Liver (tissue), 9 donors: ENCODE measurements around the gene GNG12. TPM values are rescaled to one million over a fixed set of nuclear protein-coding genes. Genes with fewer than 3 reads are reported as not detected.

Experiments
- DNase-seq: peaks from one replicate; pipeline ENCODE4 v3.0.0-alpha.2; 2017; ENCODE audit warnings: low spot score
- H3K27ac ChIP-seq, 2 donors: one replicate each; pipeline ENCODE4 v1.7.0; 2013; ENCODE audit warnings: inconsistent platforms in 2 of 2, low read length in 2 of 2, control low read depth in 1 of 2, low read depth in 1 of 2, mild to moderate bottlenecking in 1 of 2
- H3K27me3 ChIP-seq, 4 donors: one replicate each; pipeline versions ENCODE4 v1.6.1 to v1.7.0; 2013; ENCODE audit warnings: low read length in 3 of 4, inconsistent platforms in 1 of 4, mild to moderate bottlenecking in 1 of 4, moderate library complexity in 1 of 4; ENCODE audit not compliant: control insufficient read depth in 4 of 4, insufficient read depth in 4 of 4
- H3K36me3 ChIP-seq, 4 donors: one replicate each; pipeline versions ENCODE4 v1.6.1 to v1.7.0; 2013; ENCODE audit warnings: low read length in 3 of 4, mild to moderate bottlenecking in 3 of 4, low read depth in 1 of 4, moderate library complexity in 1 of 4; ENCODE audit not compliant: control insufficient read depth in 4 of 4, insufficient read depth in 3 of 4
- H3K4me1 ChIP-seq, 4 donors: one replicate each; pipeline versions ENCODE4 v1.6.1 to v1.7.0; 2013; ENCODE audit warnings: low read length in 3 of 4, mild to moderate bottlenecking in 3 of 4, moderate library complexity in 1 of 4; ENCODE audit not compliant: control insufficient read depth in 4 of 4, insufficient read depth in 4 of 4
- H3K4me3 ChIP-seq, 3 donors: one replicate each; pipeline versions ENCODE4 v1.6.1 to v1.7.0; 2013; ENCODE audit warnings: low read length in 3 of 3, control low read depth in 1 of 3, low read depth in 1 of 3, mild to moderate bottlenecking in 1 of 3
- H3K9ac ChIP-seq, 2 donors: one replicate each; pipeline ENCODE4 v1.7.0; 2013; ENCODE audit warnings: low read length in 2 of 2, mild to moderate bottlenecking in 2 of 2, moderate library complexity in 2 of 2, control low read depth in 1 of 2, low read depth in 1 of 2
- H3K9me3 ChIP-seq, 4 donors: one replicate each; pipeline versions ENCODE4 v1.6.1 to v1.7.0; 2013; ENCODE audit warnings: low read length in 3 of 4; ENCODE audit not compliant: control insufficient read depth in 4 of 4
- ATF3 ChIP-seq: IDR thresholded peaks from 2 replicates; pipeline ENCODE4 v1.6.1; 2016; ENCODE audit warnings: antibody characterized with exemption
- CTCF ChIP-seq: fragments of 150-350 bp; IDR thresholded peaks from 2 replicates; pipeline ENCODE4 v1.5.1; 2017; ENCODE audit warnings: improper control_type of control experiment, low read depth, low read length; ENCODE audit not compliant: missing input control
- EGR1 ChIP-seq, 2 donors: IDR thresholded peaks; 2 replicates each; pipeline ENCODE4 v1.6.1; 2016 to 2018; ENCODE audit warnings: antibody characterized with exemption in 2 of 2, low read depth in 2 of 2
- FOXA1 ChIP-seq: IDR thresholded peaks from 2 replicates; pipeline ENCODE4 v1.6.1; 2016; ENCODE audit warnings: antibody characterized with exemption
- FOXA2 ChIP-seq: IDR thresholded peaks from 2 replicates; pipeline ENCODE4 v1.6.1; 2016; ENCODE audit warnings: antibody characterized with exemption
- GABPA ChIP-seq, 2 donors: IDR thresholded peaks in 1 of 2; conservative IDR thresholded peaks in 1 of 2; 2 replicates each; pipeline ENCODE4 v1.6.1; 2016; ENCODE audit warnings: antibody characterized with exemption in 2 of 2, mild to moderate bottlenecking in 1 of 2, moderate library complexity in 1 of 2
- HNF4A ChIP-seq, 2 donors: conservative IDR thresholded peaks; 2 replicates each; pipeline ENCODE4 v1.6.1; 2016; ENCODE audit warnings: antibody characterized with exemption in 2 of 2, mild to moderate bottlenecking in 2 of 2
- HNF4G ChIP-seq: IDR thresholded peaks from 2 replicates; pipeline ENCODE4 v1.6.1; 2016; ENCODE audit warnings: antibody characterized with exemption
- JUND ChIP-seq, 2 donors: IDR thresholded peaks; 2 replicates each; pipeline ENCODE4 v1.6.1; 2016; ENCODE audit warnings: antibody characterized with exemption in 2 of 2
- MAX ChIP-seq: IDR thresholded peaks from 2 replicates; pipeline ENCODE4 v1.6.1; 2016; ENCODE audit warnings: antibody characterized with exemption
- NR2F2 ChIP-seq: IDR thresholded peaks from 2 replicates; pipeline ENCODE4 v1.6.1; 2016; ENCODE audit warnings: antibody characterized with exemption
- RAD21 ChIP-seq, 2 donors: IDR thresholded peaks; 2 replicates each; pipeline ENCODE4 v1.6.1; 2016; ENCODE audit warnings: antibody characterized with exemption in 2 of 2, mild to moderate bottlenecking in 2 of 2
- REST ChIP-seq: IDR thresholded peaks from 2 replicates; pipeline ENCODE4 v1.6.1; 2016; ENCODE audit warnings: antibody characterized with exemption, mild to moderate bottlenecking
- RXRA ChIP-seq, 2 donors: IDR thresholded peaks; 2 replicates each; pipeline ENCODE4 v1.6.1; 2017 to 2018; ENCODE audit warnings: antibody characterized with exemption in 2 of 2, mild to moderate bottlenecking in 1 of 2
- SP1 ChIP-seq: IDR thresholded peaks from 2 replicates; pipeline ENCODE4 v1.6.1; 2018; ENCODE audit warnings: antibody characterized with exemption, mild to moderate bottlenecking
- TAF1 ChIP-seq: conservative IDR thresholded peaks from 2 replicates; pipeline ENCODE4 v1.6.1; 2016; ENCODE audit warnings: antibody characterized with exemption, mild to moderate bottlenecking
- YY1 ChIP-seq: IDR thresholded peaks from 2 replicates; pipeline ENCODE4 v1.6.1; 2016; ENCODE audit warnings: antibody characterized with exemption, mild to moderate bottlenecking
- ZBTB33 ChIP-seq: IDR thresholded peaks from 2 replicates; pipeline ENCODE4 v1.6.1; 2016; ENCODE audit warnings: antibody characterized with exemption
- whole genome bisulfite sequencing: extraction: QIAGEN DNeasy Blood & Tissue Kit; methylation state at CpG from one replicate; pipeline ENCODE4 v1.1.7; 2013; 5-methylcytosine and 5-hydroxymethylcytosine counted together
- polyA plus RNA-seq, 2 donors: library from polyadenylated mRNA; stranded (reverse) in 1 of 2; unstranded in 1 of 2; fragments of 200-250 nt in 1 of 2; fragments of >200 nt in 1 of 2; fragmentation: Nextera tagmentation in 1 of 2; extraction: Ambion mirVana in 1 of 2; gene quantifications; one replicate each; pipeline versions ENCODE4 v1.2.1 to v1.2.3, GENCODE V29; 2013 to 2015
- total RNA-seq, 2 donors: library from RNA; depleted of rRNA; stranded (reverse); fragments of >200 nt; gene quantifications; one replicate each; pipeline ENCODE4 v1.2.3, GENCODE V29; 2014
- donor health status: healthy.
- donor health status: healthy.
- donor health status: healthy.
- donor health status: healthy.
- donor health status: healthy.

Gene GNG12
- total and polyA plus RNA-seq, 4 donors = 15.4 to 26.1 (median 19.7) TPM

- no peaks in the 10 kb centered on the region for H3K36me3 ChIP-seq
- no peak overlapping the region for H3K4me3 ChIP-seq
- peaks cover 3 to 28% (median 19%) of the 10 kb centered on the region in 4 donors for H3K4me1 ChIP-seq
- 89% methylated on average over 6 of the region's 6 CpGs for WGBS
- no peaks in the 10 kb centered on the region for H3K27me3 ChIP-seq
- no peak for TF ChIP-seq YY1
- TF ChIP-seq HNF4G = no peak
- no peak for TF ChIP-seq ZBTB33
- no peak for TF ChIP-seq NR2F2
- no peak for TF ChIP-seq EGR1 (IDR thresholded peaks at IDR 0.05; ENCODE audit: low read depth in 2 of 2)
- TF ChIP-seq SP1 = no peak
- TF ChIP-seq MAX = no peak
- no peak for TF ChIP-seq REST
- no peak for TF ChIP-seq TAF1
- TF ChIP-seq GABPA (IDR thresholded peaks at IDR 0.05 in 1 of 2, conservative IDR thresholded peaks at IDR 0.05 in 1 of 2) = no peak
- TF ChIP-seq RAD21 (IDR thresholded peaks at IDR 0.05) = no peak
- TF ChIP-seq JUND (IDR thresholded peaks at IDR 0.05) = no peak
- TF ChIP-seq FOXA2 = no peak
- TF ChIP-seq CTCF = no peak
- no peak for TF ChIP-seq FOXA1
- no peak for TF ChIP-seq ATF3
- no peak for TF ChIP-seq RXRA (IDR thresholded peaks at IDR 0.05)
- TF ChIP-seq HNF4A (conservative IDR thresholded peaks at IDR 0.05) = no peak
- no peak overlapping the region for H3K9ac ChIP-seq
- no peak for DNase-seq
- no peaks in the 10 kb centered on the region for H3K9me3 ChIP-seq
- no peak overlapping the region for H3K27ac ChIP-seq
Measured at GRCh38 chr1:67719329-67720196, 113.7 kb downstream of the GNG12 start.
